HepG2 (cell line): ENCODE measurements around the gene ELMO2. TPM values are rescaled to one million over a fixed set of nuclear protein-coding genes. Genes with fewer than 3 reads are reported as not detected.

Experiments used
- ARID5B ChIP-seq: IDR thresholded peaks from 2 replicates; pipeline ENCODE4 v1.4.0; 2020; ENCODE audit warnings: mild to moderate bottlenecking, missing genetic modification reagents
- GTF2F1 ChIP-seq: fragments of 150-350 bp; IDR thresholded peaks from 2 replicates; pipeline ENCODE4 v1.6.1; 2014; ENCODE audit warnings: low read length
- MLX ChIP-seq: IDR thresholded peaks from 2 replicates; pipeline ENCODE4 v1.6.1; 2016
- PAXIP1 ChIP-seq: sonication (generic); formaldehyde crosslinking; conservative IDR thresholded peaks from 2 replicates; pipeline ENCODE4 v1.4.0; 2020; ENCODE audit warnings: mild to moderate bottlenecking, missing genetic modification reagents, moderate library complexity
- POGK ChIP-seq: sonication (generic); formaldehyde crosslinking; conservative IDR thresholded peaks from 2 replicates; pipeline ENCODE4 v1.8.0; 2022; ENCODE audit warnings: mild to moderate bottlenecking, moderate library complexity, missing genetic modification reagents
- SP5 ChIP-seq: IDR thresholded peaks from 2 replicates; pipeline ENCODE4 v1.6.1; 2016; ENCODE audit warnings: low read depth, borderline replicate concordance
- ZNF205 ChIP-seq: IDR thresholded peaks from 2 replicates; pipeline ENCODE4 v1.6.1; 2018; ENCODE audit warnings: missing biosample characterization, missing genetic modification reagents
- polyA plus RNA-seq, 8 experiments: library from polyadenylated mRNA; depleted of rRNA in 3 of 8; stranded (reverse) in 7 of 8; unstranded in 1 of 8; fragments of >200 nt; fragmentation: Illumina TruSeq in 4 of 8; extraction: Trizol in 4 of 8; gene quantifications; 2 replicates each; pipeline versions ENCODE4 v1.2.1 to v1.2.3, GENCODE V29; 2011 to 2016; ENCODE audit warnings: low read depth in 4 of 8, missing spikeins in 1 of 8, mixed read lengths in 1 of 8; ENCODE audit not compliant: insufficient read depth in 1 of 8
- total RNA-seq, 5 experiments: library from RNA; depleted of rRNA; stranded (reverse); fragments of >200 nt; fragmentation: Illumina TruSeq; extraction: Trizol; gene quantifications; 2 replicates each; pipeline ENCODE4 v1.2.3, GENCODE V29; 2016; ENCODE audit warnings: low read depth in 1 of 5

Gene ELMO2
- total and polyA plus RNA-seq, 2 of the 13 experiments (the other 11 are each of a cell fraction or from before 2014, with no cell fraction given): 30.6 to 35.7 TPM

GRCh38 chr20:46378412-46379009, 27.9 kb downstream of the ELMO2 start (continued):
- TF ChIP-seq PAXIP1: peak; percentile 48; the same call in 1 of the 2 replicates
- no peak for TF ChIP-seq GTF2F1
- no peak for TF ChIP-seq SP5 (CRISPR knock-in tag)
- TF ChIP-seq ZNF205 (CRISPR knock-in tag): peak; percentile 99
- TF ChIP-seq MLX: no peak
- peak; percentile 30; the same call in 1 of the 2 replicates for TF ChIP-seq ARID5B (CRISPR knock-in tag)
- TF ChIP-seq POGK (CRISPR knock-in tag): no peak
